GM12873 (cell line): Measurements from ENCODE around the gene SMARCAL1.

ENCODE experiments used
- TF ChIP-seq, protein P1 (sequence below): IDR thresholded peaks from 2 replicates; pipeline ENCODE4 v1.5.1; 2012; ENCODE audit warnings: low read depth, mild to moderate bottlenecking, moderate library complexity, low read length, control low read depth; ENCODE audit not compliant: insufficient read depth; ENCODE audit errors: missing control alignments

The SMARCAL1 gene

DNA sequence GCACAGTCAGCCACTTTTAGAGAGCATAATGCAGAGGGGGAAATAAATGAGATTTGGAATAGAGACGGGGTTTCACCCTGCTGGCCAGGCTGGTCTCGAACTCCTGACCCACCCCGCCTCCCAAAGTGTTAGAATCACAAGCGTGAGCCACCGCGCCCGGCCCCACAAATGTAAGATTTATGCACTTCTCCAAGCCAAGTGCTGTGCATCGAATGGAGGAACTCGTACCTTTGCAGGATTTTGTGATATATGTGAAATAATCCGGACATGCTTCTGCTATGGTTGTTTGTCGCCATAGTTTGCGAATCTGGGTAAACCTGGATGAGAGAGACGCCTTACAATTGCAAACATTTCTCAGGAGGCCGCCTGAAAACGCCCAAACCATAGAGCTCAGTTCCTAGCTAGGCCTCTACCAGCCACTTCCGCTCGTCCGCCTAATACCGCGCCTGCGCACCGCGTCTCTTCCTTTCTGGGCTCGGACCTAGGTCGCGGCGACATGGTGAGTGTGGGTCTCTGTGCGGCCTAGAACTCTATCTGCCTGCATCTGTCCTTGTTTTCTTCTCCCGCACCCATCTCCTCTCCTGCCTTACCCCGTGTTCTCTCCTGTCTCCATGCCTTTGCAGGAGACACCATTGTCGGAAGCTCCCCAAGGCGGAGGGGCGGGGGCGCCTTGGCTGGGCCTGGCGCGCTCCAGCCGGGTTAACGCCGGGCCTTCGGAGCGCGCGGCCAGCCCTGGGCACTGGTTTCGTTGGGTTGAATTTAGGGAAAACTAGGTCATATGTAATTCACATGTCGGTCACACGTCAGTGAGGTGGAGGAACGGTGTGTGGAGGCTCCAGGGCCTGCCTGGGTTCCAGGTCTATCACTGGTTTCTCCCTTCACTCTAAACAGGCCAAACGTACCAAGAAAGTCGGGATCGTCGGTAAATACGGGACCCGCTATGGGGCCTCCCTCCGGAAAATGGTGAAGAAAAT lies 86.4 kb downstream of the SMARCAL1 start, which contains the start of gene RPL37A:
Gene RPL37A, plus strand, starts transcription at position 466 of the 974 bp plus-strand sequence. Its CDS starts 31 bp downstream, at position 497.
- TF ChIP-seq, protein P1, sequence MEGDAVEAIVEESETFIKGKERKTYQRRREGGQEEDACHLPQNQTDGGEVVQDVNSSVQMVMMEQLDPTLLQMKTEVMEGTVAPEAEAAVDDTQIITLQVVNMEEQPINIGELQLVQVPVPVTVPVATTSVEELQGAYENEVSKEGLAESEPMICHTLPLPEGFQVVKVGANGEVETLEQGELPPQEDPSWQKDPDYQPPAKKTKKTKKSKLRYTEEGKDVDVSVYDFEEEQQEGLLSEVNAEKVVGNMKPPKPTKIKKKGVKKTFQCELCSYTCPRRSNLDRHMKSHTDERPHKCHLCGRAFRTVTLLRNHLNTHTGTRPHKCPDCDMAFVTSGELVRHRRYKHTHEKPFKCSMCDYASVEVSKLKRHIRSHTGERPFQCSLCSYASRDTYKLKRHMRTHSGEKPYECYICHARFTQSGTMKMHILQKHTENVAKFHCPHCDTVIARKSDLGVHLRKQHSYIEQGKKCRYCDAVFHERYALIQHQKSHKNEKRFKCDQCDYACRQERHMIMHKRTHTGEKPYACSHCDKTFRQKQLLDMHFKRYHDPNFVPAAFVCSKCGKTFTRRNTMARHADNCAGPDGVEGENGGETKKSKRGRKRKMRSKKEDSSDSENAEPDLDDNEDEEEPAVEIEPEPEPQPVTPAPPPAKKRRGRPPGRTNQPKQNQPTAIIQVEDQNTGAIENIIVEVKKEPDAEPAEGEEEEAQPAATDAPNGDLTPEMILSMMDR: no peak

DNA sequence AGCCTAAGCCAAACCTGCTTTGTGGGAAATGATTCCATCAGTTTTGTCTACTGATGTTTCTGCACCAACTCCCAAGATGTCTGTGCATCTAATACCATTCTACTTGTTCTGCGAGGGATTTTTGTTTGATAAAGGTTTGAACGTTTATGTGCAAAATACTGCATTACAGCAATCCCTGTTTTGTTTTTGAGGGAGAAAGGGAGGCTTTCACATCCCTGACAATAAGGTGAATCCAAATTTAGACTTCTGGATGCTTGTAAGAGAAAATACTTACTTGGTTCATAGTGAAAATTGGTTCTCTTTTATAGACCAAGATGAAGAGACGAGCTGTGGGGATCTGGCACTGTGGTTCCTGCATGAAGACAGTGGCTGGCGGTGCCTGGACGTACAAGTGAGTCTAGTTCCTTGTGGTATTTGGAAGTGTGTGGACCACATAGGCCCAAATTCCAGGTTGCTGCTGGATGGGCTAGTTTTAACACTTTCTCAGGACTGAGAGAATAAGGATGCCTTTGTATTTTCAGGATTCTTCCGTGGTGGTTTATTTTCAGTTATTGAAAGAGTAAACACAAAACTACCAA lies 87.4 kb downstream of the SMARCAL1 start:
- TF ChIP-seq, protein P1: no peak

DNA sequence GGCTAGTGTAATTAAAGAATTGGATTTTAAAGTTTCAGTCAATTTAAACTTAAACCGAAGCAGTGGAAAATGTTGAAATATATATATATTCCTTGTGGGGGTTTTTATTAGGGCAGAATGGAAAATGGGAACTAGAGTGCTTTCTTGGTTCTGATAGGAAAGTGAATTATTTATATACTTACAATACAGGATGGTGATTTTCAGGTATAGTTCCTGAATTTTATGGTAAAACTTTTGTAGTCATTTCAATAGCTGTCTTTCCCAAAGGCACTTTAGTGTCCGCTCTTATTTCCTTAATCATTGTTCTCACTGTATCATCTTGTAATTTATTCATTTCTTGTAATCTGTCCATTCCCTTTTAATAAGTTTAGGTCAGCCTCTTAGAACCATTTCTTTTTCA lies 88.3 kb downstream of the SMARCAL1 start:
- TF ChIP-seq, protein P1: no peak

DNA sequence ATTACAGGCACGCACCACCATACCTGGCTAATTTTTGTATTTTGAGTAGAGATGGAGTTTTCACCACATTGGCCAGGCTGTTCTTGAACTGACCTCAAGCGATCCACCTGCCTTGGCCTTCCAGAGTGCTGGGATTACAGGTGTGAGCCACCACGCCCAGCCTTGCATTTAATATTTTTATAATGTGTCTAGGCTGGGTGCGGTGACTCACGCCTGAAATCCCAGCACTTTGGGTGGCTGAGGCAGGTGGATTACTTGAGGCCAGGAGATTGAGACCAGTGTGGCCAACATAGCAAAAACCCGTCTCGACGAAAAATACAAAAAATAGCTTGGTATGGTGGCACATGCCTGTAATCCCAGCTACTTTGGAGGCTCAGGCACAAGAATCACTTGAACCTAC lies 89.6 kb downstream of the SMARCAL1 start:
- TF ChIP-seq, protein P1: no peak

DNA sequence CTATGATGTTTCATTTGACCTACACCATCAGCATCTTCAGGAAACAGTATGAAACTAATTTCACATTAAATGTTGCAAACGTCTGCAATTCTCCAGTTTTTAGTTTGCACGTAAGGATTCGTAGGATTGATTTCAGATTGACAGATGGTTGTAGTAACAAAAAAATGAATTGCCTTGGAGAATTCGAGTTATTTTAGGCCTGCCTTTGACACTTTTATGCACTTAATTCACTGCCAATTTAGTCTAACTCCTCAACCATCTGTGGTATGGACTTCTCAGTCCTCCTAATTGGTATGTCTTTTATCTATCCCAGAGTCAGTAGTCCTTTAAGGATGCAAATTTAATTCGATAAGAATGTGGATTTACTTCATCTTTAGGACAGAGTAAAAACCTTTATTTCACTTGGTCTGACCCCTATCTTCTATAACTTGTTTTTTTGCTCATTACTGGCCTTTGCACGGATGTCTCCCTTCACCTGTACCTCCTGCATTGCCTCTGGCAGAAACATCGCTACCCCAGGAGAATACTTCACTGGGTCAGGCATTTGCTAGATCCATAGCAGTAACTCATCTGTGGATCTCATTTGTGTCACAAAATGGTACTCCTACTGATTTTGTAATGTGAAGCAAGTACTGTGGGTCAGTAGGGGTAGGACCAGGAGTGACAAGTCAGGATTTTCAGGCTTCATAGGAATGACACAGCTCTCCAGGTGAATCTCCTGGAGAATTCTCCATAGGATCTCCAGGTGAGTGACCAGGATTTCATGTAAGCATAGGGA lies 90.3 kb downstream of the SMARCAL1 start:
- TF ChIP-seq, protein P1: no peak

DNA sequence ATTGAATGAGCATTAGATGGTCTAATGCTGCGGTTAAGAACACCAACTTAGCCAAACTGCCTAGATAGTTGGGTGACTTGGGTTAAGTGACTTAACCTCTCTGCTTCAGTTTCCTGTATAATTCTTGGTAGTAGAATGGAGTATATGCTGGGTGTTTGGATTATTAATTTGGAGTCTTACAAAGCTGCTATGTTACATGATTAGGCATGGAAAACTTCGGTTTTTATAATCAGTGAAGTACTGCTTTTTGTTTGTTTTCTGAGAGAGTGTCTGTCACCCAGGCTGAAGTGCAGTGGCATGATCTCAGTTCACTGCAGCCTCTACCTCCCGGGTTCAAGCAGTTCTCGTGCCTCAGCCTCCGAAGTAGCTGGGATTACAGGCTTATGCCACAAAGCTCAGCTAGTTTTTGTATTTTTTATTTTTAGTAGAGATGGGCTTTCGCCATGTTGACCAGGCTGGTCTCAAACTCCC lies 90.9 kb downstream of the SMARCAL1 start:
- TF ChIP-seq, protein P1: no peak

DNA sequence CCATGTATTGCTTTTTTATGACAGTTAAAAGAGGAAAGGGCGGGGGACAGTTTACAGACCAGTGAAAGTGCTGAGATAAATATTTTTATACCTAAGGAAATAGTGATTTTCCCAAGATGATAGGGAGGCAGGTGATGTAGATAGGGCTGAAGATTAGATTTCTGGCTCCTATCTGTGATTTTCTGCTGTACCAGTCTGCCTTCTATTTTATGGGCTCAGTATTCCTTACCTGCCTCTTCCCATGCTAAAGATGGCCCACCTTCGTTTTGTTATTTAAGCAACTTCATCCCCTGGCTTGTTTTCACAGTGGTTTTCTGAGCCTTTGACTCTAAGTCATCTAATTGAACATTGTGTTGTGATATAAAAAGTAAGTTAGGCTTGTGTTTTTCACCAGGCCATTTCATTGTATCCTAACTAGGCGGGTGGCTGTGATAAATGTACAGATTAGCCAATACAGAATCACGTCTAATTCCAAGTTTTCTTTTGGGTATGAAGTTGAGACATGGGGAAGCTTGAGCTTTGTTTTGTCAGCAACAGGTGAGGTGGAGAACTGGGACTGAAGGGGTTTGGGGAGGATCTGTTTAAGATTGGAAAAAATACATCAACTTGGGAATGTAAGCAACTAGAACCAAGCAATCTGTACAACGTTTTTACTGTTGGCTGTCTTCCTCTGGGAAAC lies 91.6 kb downstream of the SMARCAL1 start:
- TF ChIP-seq, protein P1: no peak
